ENCODE results near the gene MGST2. TPM values are rescaled to one million over a fixed set of nuclear protein-coding genes. Genes with fewer than 3 reads are reported as not detected.

Gene MGST2
- total and polyA plus RNA-seq, 10 of the 15 experiments (the other 5 are each of a cell fraction or from before 2014, with no cell fraction given), result 19.0 to 50.1 (median 30.6) TPM

GRCh38 chr4:139744232-139744631 lies 78.6 kb downstream of the MGST2 start (continued):
- TF ChIP-seq, protein P1, sequence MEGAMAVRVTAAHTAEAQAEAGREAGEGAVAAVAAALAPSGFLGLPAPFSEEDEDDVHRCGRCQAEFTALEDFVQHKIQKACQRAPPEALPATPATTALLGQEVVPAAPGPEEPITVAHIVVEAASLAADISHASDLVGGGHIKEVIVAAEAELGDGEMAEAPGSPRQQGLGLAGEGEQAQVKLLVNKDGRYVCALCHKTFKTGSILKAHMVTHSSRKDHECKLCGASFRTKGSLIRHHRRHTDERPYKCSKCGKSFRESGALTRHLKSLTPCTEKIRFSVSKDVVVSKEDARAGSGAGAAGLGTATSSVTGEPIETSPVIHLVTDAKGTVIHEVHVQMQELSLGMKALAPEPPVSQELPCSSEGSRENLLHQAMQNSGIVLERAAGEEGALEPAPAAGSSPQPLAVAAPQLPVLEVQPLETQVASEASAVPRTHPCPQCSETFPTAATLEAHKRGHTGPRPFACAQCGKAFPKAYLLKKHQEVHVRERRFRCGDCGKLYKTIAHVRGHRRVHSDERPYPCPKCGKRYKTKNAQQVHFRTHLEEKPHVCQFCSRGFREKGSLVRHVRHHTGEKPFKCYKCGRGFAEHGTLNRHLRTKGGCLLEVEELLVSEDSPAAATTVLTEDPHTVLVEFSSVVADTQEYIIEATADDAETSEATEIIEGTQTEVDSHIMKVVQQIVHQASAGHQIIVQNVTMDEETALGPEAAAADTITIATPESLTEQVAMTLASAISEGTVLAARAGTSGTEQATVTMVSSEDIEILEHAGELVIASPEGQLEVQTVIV (IDR thresholded peaks at IDR 0.05; ENCODE audit: borderline replicate concordance, partially characterized antibody), result no peak
- TF ChIP-seq HDAC6 (IDR thresholded peaks at IDR 0.05; ENCODE audit: unreplicated experiment) (no peak), SMC3 (IDR thresholded peaks at IDR 0.05; ENCODE audit: borderline replicate concordance, low read length) (no peak), ZNF384 (IDR thresholded peaks at IDR 0.05; ENCODE audit: borderline replicate concordance, low read depth, low read length) (no peak), ZNF592 (IDR thresholded peaks at IDR 0.05) (no peak), IKZF2 (IDR thresholded peaks at IDR 0.05) (no peak), STAT1 (conservative IDR thresholded peaks at IDR 0.05) (no peak), MTA3 (IDR thresholded peaks at IDR 0.05; ENCODE audit: borderline replicate concordance, low read length) (no peak), FOXM1 (IDR thresholded peaks at IDR 0.05; ENCODE audit: low read depth, low read length) (no peak), POU2F2 (IDR thresholded peaks at IDR 0.05; ENCODE audit: borderline replicate concordance, low read depth, low read length) (no peak), NFXL1 (IDR thresholded peaks at IDR 0.05; ENCODE audit: borderline replicate concordance) (no peak)
- TF ChIP-seq, protein P2, sequence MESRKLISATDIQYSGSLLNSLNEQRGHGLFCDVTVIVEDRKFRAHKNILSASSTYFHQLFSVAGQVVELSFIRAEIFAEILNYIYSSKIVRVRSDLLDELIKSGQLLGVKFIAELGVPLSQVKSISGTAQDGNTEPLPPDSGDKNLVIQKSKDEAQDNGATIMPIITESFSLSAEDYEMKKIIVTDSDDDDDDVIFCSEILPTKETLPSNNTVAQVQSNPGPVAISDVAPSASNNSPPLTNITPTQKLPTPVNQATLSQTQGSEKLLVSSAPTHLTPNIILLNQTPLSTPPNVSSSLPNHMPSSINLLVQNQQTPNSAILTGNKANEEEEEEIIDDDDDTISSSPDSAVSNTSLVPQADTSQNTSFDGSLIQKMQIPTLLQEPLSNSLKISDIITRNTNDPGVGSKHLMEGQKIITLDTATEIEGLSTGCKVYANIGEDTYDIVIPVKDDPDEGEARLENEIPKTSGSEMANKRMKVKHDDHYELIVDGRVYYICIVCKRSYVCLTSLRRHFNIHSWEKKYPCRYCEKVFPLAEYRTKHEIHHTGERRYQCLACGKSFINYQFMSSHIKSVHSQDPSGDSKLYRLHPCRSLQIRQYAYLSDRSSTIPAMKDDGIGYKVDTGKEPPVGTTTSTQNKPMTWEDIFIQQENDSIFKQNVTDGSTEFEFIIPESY (IDR thresholded peaks at IDR 0.05), result no peak
